IgD-negative memory B cell (primary cell): ENCODE measurements around the gene ZNF664. TPM values are rescaled to one million over a fixed set of nuclear protein-coding genes. Genes with fewer than 3 reads are reported as not detected.

Experiments used
- H3K27ac Mint-ChIP-seq, 3 donors: one replicate each; pipeline ENCODE4 v1.8.0; 2020 to 2022; ENCODE audit warnings: mild to moderate bottlenecking in 3 of 3, mixed read lengths in 3 of 3, moderate library complexity in 1 of 3
- H3K27me3 Mint-ChIP-seq: one replicate; pipeline ENCODE4 v1.8.0; 2021; ENCODE audit warnings: mixed read lengths
- H3K36me3 Mint-ChIP-seq: one replicate; pipeline ENCODE4 v1.8.0; 2020; ENCODE audit warnings: mild to moderate bottlenecking, mixed read lengths
- H3K4me1 Mint-ChIP-seq, 3 donors: one replicate each; pipeline ENCODE4 v1.8.0; 2020 to 2022; ENCODE audit warnings: mixed read lengths in 3 of 3, mild to moderate bottlenecking in 1 of 3
- H3K4me3 Mint-ChIP-seq, 4 donors: one replicate each; pipeline ENCODE4 v1.8.0; 2020 to 2022; ENCODE audit warnings: mild to moderate bottlenecking in 4 of 4, mixed read lengths in 4 of 4, moderate library complexity in 3 of 4
- H3K9me3 Mint-ChIP-seq, 3 donors: one replicate each; pipeline ENCODE4 v1.8.0; 2020 to 2021; ENCODE audit warnings: mixed read lengths in 3 of 3, mild to moderate bottlenecking in 1 of 3
- polyA plus RNA-seq: library from polyadenylated mRNA; unstranded; fragments of 300-500 nt; fragmentation: Illumina TruSeq; gene quantifications from one replicate; pipeline ENCODE4 v1.2.3, GENCODE V29; 2021

Gene ZNF664
- polyA plus RNA-seq, 1 donor from 2014 or later = 10.3 TPM

GRCh38 chr12:123960029-123960735, 12.8 kb upstream of the ZNF664 start:
- Mint-ChIP-seq H3K9me3 (no peaks in the 10 kb centered on the region), H3K4me3 (no peak overlapping the region), H3K27ac (no peak overlapping the region), H3K27me3 (no peaks in the 10 kb centered on the region), H3K36me3 (peaks cover 6% of the 10 kb centered on the region), H3K4me1 (no peaks in the 10 kb centered on the region)

- Mint-ChIP-seq H3K4me1 (no peaks in the 10 kb centered on the region), H3K4me3 (no peak overlapping the region), H3K27me3 (no peaks in the 10 kb centered on the region), H3K36me3 (peaks cover 6% of the 10 kb centered on the region), H3K9me3 (no peaks in the 10 kb centered on the region), H3K27ac (no peak overlapping the region)
Observed at GRCh38 chr12:123960856-123961255, 12.2 kb upstream of the ZNF664 start.

DNA sequence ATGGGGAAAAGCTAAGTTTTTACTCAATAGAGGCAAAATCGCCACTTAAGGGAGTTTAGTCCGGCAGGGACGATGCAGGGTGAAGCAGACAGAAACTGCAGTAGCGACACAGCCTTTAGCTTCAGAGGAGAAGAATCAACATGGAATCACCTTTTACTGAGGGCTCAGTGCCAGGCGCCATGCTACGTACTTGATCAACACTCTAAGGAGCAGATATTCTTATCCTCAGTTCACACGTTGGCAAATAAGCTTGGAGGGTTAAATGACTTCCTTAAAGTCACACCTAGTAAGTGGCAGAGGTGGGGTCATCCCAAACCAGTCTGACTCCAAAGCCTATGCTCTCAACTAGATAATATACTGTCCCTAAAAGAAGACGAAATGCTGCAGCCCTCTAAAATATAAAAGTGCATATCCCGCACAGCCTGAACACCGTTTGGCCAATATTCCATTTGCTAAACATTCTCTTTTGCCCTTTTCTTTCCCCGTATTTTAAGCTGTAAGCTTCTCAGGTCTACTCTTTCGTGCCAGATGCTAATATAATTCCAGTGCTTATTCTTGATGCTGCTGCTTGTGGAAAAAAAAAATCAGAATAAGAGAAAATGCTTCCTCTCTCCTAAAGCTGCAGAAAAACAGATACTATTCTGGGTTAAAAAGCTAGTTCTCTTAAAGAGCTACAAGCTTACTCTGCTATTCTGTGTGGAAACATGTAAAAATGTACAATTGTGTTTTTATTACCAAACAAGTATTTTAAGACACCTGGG, 11.2 kb upstream of the ZNF664 start:
- Mint-ChIP-seq H3K9me3 (no peaks in the 10 kb centered on the region), H3K27ac (no peak overlapping the region), H3K4me1 (no peaks in the 10 kb centered on the region), H3K27me3 (no peaks in the 10 kb centered on the region), H3K4me3 (no peak overlapping the region), H3K36me3 (peaks cover 6% of the 10 kb centered on the region)

GRCh38 chr12:123962513-123962912, 10.5 kb upstream of the ZNF664 start:
- Mint-ChIP-seq H3K27ac (no peak overlapping the region), H3K4me1 (peaks cover 0 to 1% (median 0%) of the 10 kb centered on the region in 3 donors), H3K4me3 (peak overlapping the region in 1 of 4 donors; percentile 16)

GRCh38 chr12:123963821-123964220, 9.2 kb upstream of the ZNF664 start:
- Mint-ChIP-seq H3K27ac (no peak overlapping the region), H3K36me3 (peaks cover 6% of the 10 kb centered on the region), H3K27me3 (no peaks in the 10 kb centered on the region), H3K4me3 (no peak overlapping the region), H3K4me1 (peaks cover 0 to 4% (median 0%) of the 10 kb centered on the region in 3 donors), H3K9me3 (no peaks in the 10 kb centered on the region)

More at GRCh38 chr12:123962513-123962912, 10.5 kb upstream of the ZNF664 start:
- Mint-ChIP-seq H3K36me3 (peaks cover 6% of the 10 kb centered on the region), H3K27me3 (no peaks in the 10 kb centered on the region), H3K9me3 (no peaks in the 10 kb centered on the region)

DNA sequence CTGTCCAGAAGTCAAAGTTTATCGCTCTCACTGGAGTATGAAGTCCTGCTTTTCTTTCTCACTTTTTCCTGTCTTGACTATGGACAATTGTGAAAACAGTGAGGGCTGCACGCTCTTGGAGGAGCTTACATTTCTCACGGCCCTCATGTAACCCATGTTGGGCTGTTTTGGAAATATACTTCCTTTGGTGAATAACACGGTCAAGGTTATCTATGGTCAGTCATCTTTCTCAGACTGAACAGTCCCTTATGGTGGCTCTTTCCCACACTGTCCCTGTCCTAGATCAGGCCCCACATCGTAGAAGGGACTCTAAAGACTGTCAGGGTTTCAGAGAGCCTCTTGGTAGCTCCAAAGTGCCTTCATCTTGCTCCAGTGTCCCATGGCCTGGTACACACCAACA, 7.6 kb upstream of the ZNF664 start:
- Mint-ChIP-seq H3K4me1 (peaks cover 0 to 4% (median 0%) of the 10 kb centered on the region in 3 donors), H3K27ac (no peak overlapping the region), H3K27me3 (no peaks in the 10 kb centered on the region), H3K36me3 (peaks cover 6% of the 10 kb centered on the region), H3K9me3 (no peaks in the 10 kb centered on the region), H3K4me3 (no peak overlapping the region)

- H3K27ac Mint-ChIP-seq = no peak overlapping the region
- peaks cover 2 to 6% (median 4%) of the 10 kb centered on the region in 3 donors for H3K4me1 Mint-ChIP-seq
- H3K36me3 Mint-ChIP-seq = peaks cover 5% of the 10 kb centered on the region
- no peaks in the 10 kb centered on the region for H3K9me3 Mint-ChIP-seq
- no peak overlapping the region for H3K4me3 Mint-ChIP-seq
- H3K27me3 Mint-ChIP-seq = no peaks in the 10 kb centered on the region
Observed at GRCh38 chr12:123966596-123966995, 6.4 kb upstream of the ZNF664 start.

GRCh38 chr12:123967121-123967586, 5.9 kb upstream of the ZNF664 start:
- Mint-ChIP-seq H3K4me1 (peaks cover 4 to 7% (median 7%) of the 10 kb centered on the region in 3 donors), H3K27ac (peak overlapping the region in 1 of 3 donors; percentile 11), H3K36me3 (peaks cover 6% of the 10 kb centered on the region), H3K27me3 (no peaks in the 10 kb centered on the region), H3K9me3 (no peaks in the 10 kb centered on the region), H3K4me3 (no peak overlapping the region)

DNA sequence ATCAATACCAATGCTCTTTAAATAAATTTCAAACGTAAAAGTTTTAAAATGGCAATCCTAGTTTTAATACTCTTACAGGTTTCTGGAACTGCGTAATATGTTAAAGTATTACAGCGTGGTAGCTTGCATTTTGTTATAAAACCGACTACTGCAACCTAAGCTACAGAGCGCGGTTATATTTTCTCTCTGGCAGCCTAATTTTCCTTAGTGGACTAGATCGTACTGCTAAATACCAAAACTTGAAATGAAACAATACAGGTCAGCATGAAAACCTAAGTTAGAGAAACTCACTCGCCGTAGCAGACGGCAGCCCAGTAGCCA, 1.6 kb upstream of the ZNF664 start:
- H3K9me3 Mint-ChIP-seq = no peaks in the 10 kb centered on the region
- H3K27ac Mint-ChIP-seq = peak overlapping the region; percentile 92 to 95 (median 92)
- H3K4me1 Mint-ChIP-seq = peaks cover 11 to 18% (median 16%) of the 10 kb centered on the region in 3 donors
- H3K4me3 Mint-ChIP-seq = peak overlapping the region; percentile 91 to 98 (median 96)
- H3K27me3 Mint-ChIP-seq = no peaks in the 10 kb centered on the region
- H3K36me3 Mint-ChIP-seq = peaks cover 2% of the 10 kb centered on the region

GRCh38 chr12:123971770-123972456, 1.1 kb upstream of the ZNF664 start:
- peaks cover 2% of the 10 kb centered on the region for H3K36me3 Mint-ChIP-seq
- H3K27me3 Mint-ChIP-seq = no peaks in the 10 kb centered on the region
- no peaks in the 10 kb centered on the region for H3K9me3 Mint-ChIP-seq
- H3K27ac Mint-ChIP-seq = peak overlapping the region; percentile 92 to 95 (median 92)
- peaks cover 11 to 18% (median 16%) of the 10 kb centered on the region in 3 donors for H3K4me1 Mint-ChIP-seq
- peak overlapping the region; percentile 91 to 98 (median 96) for H3K4me3 Mint-ChIP-seq

DNA sequence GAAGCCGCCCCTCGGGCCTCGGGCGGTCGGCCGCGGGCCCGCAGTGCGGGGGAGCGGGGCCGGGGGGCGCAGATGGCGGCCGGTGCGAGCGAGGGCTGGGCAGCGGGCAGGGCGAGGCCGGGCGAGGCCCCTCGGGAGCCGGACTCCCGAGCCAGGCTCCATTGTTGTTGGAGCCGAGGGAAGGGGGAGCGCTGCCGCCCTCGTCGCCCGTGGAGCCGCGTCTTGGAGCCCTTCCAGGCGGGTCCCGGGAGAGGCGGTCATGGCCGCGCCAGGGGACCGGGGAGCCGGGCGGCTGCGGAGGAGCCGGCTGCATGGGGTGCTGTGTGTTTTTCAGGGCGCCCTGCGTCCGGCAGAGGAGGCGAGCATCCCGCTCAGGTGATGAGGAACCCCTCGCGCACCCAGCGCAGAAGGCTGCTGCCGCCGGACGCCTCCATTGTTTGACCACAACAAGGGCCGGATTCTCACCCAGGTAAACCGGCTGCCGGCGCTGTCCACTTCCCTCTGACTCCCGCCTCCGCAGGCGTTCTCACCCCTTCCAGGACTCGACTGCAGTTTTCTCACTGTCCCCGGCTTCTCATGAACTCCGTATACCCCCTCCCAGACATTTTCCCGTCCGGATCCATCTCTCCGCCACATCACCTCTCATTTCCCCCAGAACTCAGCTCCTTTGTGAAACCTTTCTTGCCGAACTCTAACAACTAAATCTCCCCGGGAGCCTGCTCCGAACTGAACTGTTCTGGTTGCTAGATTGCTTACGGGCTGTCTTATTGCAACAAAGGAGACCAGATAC, 732 bp downstream of the ZNF664 start:
- H3K27me3 Mint-ChIP-seq = no peaks in the 10 kb centered on the region
- H3K36me3 Mint-ChIP-seq = peaks cover 3% of the 10 kb centered on the region
- peaks cover 11 to 16% (median 16%) of the 10 kb centered on the region in 3 donors for H3K4me1 Mint-ChIP-seq
- H3K27ac Mint-ChIP-seq = peak overlapping the region; percentile 42 to 94 (median 70)
- peak overlapping the region; percentile 89 to 94 (median 94) for H3K4me3 Mint-ChIP-seq
- no peaks in the 10 kb centered on the region for H3K9me3 Mint-ChIP-seq

- H3K36me3 Mint-ChIP-seq = peaks cover 3% of the 10 kb centered on the region
- H3K27me3 Mint-ChIP-seq = no peaks in the 10 kb centered on the region
- H3K4me1 Mint-ChIP-seq = peaks cover 13 to 18% (median 16%) of the 10 kb centered on the region in 3 donors
- no peak overlapping the region for H3K4me3 Mint-ChIP-seq
- H3K9me3 Mint-ChIP-seq = no peaks in the 10 kb centered on the region
- H3K27ac Mint-ChIP-seq = peak overlapping the region in 1 of 3 donors; percentile 5
Observed at GRCh38 chr12:123976227-123976826, 3.3 kb downstream of the ZNF664 start.

GRCh38 chr12:123979566-123979965, 6.6 kb downstream of the ZNF664 start:
- Mint-ChIP-seq H3K4me1 (peaks cover 9 to 12% (median 10%) of the 10 kb centered on the region in 3 donors), H3K36me3 (peaks cover 1% of the 10 kb centered on the region), H3K27ac (no peak overlapping the region)

GRCh38 chr12:123982269-123982668, 9.3 kb downstream of the ZNF664 start:
- peaks cover 15 to 19% (median 16%) of the 10 kb centered on the region in 3 donors for H3K4me1 Mint-ChIP-seq

More at GRCh38 chr12:123979566-123979965, 6.6 kb downstream of the ZNF664 start:
- Mint-ChIP-seq H3K4me3 (no peak overlapping the region), H3K9me3 (no peaks in the 10 kb centered on the region), H3K27me3 (no peaks in the 10 kb centered on the region)

More at GRCh38 chr12:123982269-123982668, 9.3 kb downstream of the ZNF664 start:
- Mint-ChIP-seq H3K9me3 (no peaks in the 10 kb centered on the region), H3K36me3 (peaks cover 1% of the 10 kb centered on the region), H3K27ac (peak overlapping the region in 1 of 3 donors; percentile 26), H3K27me3 (no peaks in the 10 kb centered on the region), H3K4me3 (no peak overlapping the region)
